HUES64 (cell line): ENCODE results near the gene MSANTD1.

Source experiments
- H3K27ac ChIP-seq: 2 replicates; pipeline ENCODE4 v1.7.0; 2013; ENCODE audit warnings: low read depth, low read length, inconsistent platforms
- H3K27me3 ChIP-seq: 2 replicates; pipeline ENCODE4 v1.6.1; 2013; ENCODE audit warnings: mild to moderate bottlenecking, low read length; ENCODE audit not compliant: insufficient read depth
- H3K36me3 ChIP-seq: 2 replicates; pipeline ENCODE4 v1.6.1; 2013; ENCODE audit warnings: mild to moderate bottlenecking, low read length; ENCODE audit not compliant: insufficient read depth
- H3K4me1 ChIP-seq: 2 replicates; pipeline ENCODE4 v1.6.1; 2013; ENCODE audit warnings: mild to moderate bottlenecking, low read length, moderate library complexity; ENCODE audit not compliant: insufficient read depth
- H3K4me3 ChIP-seq: 2 replicates; pipeline ENCODE4 v1.5.1; 2013; ENCODE audit warnings: mild to moderate bottlenecking, low read length, moderate library complexity
- H3K9ac ChIP-seq: 2 replicates; pipeline ENCODE4 v1.6.1; 2013; ENCODE audit warnings: mild to moderate bottlenecking, low read depth, low read length
- H3K9me3 ChIP-seq: 2 replicates; pipeline ENCODE4 v1.6.1; 2013; ENCODE audit warnings: low read depth, low read length; ENCODE audit not compliant: insufficient read depth
- WGBS: fragments of 150-250, 120-280 bp; methylation state at CpG from one replicate; pipeline ENCODE4 v1.1.7; 2013; ENCODE audit warnings: missing lambda C conversion rate; 5-methylcytosine and 5-hydroxymethylcytosine counted together

Gene MSANTD1

DNA sequence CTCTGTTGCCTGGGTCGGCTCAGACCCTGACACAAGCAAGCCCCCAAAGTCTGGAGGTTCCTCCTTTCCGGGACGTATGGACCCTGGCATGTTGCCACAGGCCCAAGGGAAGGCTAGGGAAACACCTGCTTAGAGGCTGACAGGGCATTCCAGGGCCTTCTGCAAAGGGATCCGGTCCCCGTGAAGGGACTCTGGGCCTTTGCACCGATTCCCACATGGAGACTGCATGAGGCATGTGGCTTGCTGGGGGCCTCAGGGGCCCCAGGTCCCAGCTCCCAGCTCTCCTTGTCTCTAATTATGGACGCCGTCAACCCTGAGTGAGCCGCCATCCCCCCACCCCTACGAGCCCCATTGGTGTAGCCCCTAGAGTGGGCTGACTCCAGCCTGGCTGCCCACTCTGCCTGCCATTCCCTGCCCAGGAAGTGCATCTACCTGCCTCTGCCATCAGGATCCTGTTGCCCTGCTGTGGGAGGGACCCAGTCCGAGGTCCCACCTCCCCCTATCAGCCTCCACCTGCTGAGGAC lies 39.7 kb downstream of the MSANTD1 start:
- H3K36me3 ChIP-seq, result no peaks in the 10 kb centered on the region
- whole genome bisulfite sequencing, result 91% methylated on average over 11 of the region's 11 CpGs
- no peak overlapping the region for H3K9ac ChIP-seq

DNA sequence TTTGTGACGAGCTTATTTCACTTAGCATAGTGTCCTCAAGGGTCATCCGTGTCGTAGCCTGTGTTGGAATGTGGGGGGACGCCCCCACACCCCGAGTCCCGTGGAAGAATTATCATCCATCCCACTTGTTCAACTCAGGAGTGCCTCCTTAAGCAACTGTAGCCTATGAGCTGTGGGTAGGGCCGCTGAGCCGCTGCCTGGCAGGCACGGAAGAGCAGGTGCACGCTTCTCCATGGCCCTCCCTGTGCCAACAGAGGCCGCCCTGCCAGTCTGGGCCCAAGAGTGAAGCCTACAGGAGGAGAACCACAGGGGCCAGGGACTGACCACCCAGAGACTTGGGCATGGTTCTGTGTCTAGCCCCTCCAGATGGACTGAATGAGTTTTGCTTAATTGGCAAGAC lies 41.5 kb downstream of the MSANTD1 start:
- Histone ChIP-seq H3K27me3 (peaks cover 18% of the 10 kb centered on the region), H3K9ac (no peak overlapping the region), H3K27ac (no peak overlapping the region), H3K36me3 (no peaks in the 10 kb centered on the region), H3K9me3 (no peaks in the 10 kb centered on the region), H3K4me1 (peaks cover 4% of the 10 kb centered on the region; the same call in 1 of the 2 replicates), H3K4me3 (no peak overlapping the region)
- whole genome bisulfite sequencing, result 92% methylated on average over 11 of the region's 11 CpGs

More for the DNA sequence above, 39.7 kb downstream of the MSANTD1 start:
- Histone ChIP-seq H3K4me1 (peaks cover 4% of the 10 kb centered on the region; the same call in 1 of the 2 replicates), H3K27ac (no peak overlapping the region), H3K9me3 (no peaks in the 10 kb centered on the region), H3K4me3 (no peak overlapping the region), H3K27me3 (peaks cover 18% of the 10 kb centered on the region)

DNA sequence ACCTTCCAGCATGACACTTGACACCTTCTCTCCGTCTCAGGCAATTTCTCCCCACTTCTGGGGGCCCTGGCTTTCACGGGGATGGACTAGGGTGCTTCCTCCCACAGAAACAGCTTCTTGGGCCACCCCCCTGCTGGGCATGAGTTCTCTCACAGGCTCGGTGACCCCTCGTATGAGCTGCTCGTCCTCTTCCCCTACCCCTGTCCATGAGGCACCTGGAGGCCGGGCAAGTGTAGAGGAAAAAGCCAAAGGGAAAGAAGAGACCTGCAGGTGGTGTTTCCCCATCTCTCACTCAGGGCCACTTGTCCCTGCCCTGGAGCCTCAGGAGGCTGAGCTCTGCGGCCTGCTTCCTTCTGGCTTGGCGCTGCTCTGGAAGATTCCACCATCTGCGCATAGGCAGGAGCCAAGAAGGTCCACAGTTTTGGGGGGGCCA lies 41.9 kb downstream of the MSANTD1 start:
- WGBS, result 90% methylated on average over 9 of the region's 9 CpGs

DNA sequence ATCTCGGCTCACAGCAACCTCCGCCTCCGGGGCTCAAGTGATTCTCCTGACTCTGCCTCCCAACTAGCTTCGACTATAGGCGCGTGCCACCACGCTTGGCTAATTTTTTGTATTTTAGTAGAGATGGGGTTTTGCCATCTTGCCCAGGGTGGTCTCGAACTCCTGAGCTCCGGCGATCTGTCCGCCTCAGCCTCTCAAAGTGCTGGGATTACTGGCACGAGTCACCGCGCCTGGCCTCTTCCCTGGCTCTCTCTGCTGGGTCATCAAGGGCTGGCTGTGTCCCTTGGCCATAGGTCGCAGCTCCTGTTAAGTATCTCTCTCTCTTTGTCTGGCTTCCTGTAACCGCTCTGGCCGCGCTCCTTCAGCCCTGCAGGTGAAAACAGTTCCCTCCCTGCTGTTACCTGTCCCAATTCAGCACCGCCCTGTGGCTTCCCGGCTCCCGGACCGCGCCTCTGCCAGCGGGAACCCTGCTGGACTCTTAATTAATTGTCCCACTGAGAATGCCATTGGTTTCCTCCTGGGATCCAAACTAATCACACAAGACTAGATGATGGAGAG lies 42.5 kb downstream of the MSANTD1 start:
- no peak overlapping the region for H3K27ac ChIP-seq
- H3K9me3 ChIP-seq, result no peaks in the 10 kb centered on the region
- peaks cover 18% of the 10 kb centered on the region for H3K27me3 ChIP-seq
- H3K9ac ChIP-seq, result no peak overlapping the region
- H3K36me3 ChIP-seq, result no peaks in the 10 kb centered on the region
- 40% methylated on average over 24 of the region's 24 CpGs for WGBS
- H3K4me3 ChIP-seq, result peak overlapping the region; percentile 72
- H3K4me1 ChIP-seq, result peaks cover 4% of the 10 kb centered on the region; the same call in 1 of the 2 replicates

More for the DNA sequence above, 41.9 kb downstream of the MSANTD1 start:
- H3K9ac ChIP-seq, result no peak overlapping the region
- H3K27me3 ChIP-seq, result peaks cover 18% of the 10 kb centered on the region
- H3K4me1 ChIP-seq, result peaks cover 4% of the 10 kb centered on the region; the same call in 1 of the 2 replicates
- H3K36me3 ChIP-seq, result no peaks in the 10 kb centered on the region
- H3K27ac ChIP-seq, result no peak overlapping the region
- no peak overlapping the region for H3K4me3 ChIP-seq
- H3K9me3 ChIP-seq, result no peaks in the 10 kb centered on the region

DNA sequence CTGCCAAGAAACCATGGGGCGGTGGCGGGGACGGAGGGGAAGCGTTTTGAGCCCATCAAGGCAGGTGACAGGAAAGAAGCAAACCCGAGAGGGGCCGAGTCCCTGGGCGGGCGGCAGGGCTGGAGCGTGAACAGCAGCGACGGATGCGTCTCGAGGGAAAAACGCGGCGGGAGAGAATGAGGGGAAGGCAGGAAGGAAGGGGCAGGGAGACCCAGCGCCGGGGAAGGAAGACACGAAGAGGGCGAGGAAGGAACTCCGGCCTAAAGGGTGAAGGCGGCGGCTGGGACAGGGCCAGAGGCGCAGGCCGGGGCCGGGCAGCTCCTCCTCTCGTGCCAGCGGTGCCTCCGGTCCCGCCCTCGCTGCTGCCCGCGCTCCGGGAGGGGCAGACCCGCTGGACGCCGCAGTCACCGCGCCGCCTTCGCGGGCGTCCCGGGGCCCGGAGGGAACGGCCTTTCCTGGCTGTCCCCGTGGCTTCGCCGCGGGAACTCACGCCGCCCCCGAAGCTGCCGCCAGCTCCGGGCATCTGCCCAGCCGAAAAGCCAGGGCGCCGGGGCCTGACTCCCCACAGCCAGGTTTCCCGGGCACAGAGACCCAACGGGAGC lies 43.1 kb downstream of the MSANTD1 start:
- WGBS, result under 1% methylated on average over 60 of the region's 60 CpGs
- Histone ChIP-seq H3K27me3 (peaks cover 18% of the 10 kb centered on the region), H3K4me1 (peaks cover 8% of the 10 kb centered on the region; the same call in 1 of the 2 replicates), H3K27ac (no peak overlapping the region; the same call in 1 of the 2 replicates), H3K36me3 (no peaks in the 10 kb centered on the region), H3K9me3 (no peaks in the 10 kb centered on the region), H3K9ac (peak overlapping the region; percentile 32), H3K4me3 (peak overlapping the region; percentile 72)

DNA sequence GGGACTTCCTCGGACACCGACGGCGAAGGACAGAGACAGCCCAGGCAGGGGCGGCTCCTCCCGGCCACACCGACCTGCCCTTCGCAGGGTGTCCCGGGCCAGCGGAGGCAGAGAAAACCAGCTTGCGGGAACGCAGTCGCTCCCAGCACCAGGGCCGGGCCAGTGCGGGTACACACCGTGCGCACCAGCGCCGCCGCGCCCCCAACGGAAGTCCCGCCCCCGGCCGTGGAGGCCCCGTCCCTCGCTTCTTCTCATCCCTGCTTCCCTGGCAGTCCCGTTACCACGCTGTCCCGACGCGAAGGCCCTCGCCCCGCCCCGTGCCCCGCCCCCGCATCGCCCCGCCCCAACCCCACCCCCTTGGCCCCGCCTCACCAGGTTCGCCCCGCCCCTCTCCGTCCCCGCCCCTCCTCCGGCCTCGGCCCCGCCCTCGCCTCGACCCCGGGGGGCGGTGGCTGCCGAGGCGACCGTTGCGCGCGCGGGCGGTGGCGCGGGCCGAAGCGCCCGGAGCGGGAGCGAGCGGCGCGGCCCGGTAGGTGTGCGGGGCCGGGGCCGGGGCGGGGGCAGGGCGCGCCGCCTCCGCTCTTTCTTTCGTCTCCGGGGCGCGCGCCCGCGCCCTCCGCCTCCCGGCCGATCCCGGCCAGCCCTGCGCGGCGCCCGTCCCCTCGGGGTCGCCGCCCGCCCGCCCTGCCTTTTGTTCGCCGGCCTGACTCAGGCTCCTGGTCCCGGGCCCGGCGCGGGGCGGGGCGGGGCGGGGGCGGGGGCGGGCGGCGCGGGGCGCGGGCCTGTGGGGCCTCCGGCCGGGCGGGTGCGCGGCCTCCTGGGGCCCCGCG lies 43.8 kb downstream of the MSANTD1 start, which contains the start of gene RGS12:
Gene RGS12 (plus strand): TSS at position 451 of the 830 bp plus-strand sequence. CDS start 23,150 bp downstream, outside the sequence.
- H3K27ac ChIP-seq, result no peak within 1 kb of the TSS; the same call in 1 of the 2 replicates
- H3K9me3 ChIP-seq, result no peaks in the 10 kb centered on the region
- no peaks in the 10 kb centered on the region for H3K36me3 ChIP-seq
- H3K4me3 ChIP-seq, result peak within 1 kb of the TSS; percentile 72
- peaks cover 8% of the 10 kb centered on the region; the same call in 1 of the 2 replicates for H3K4me1 ChIP-seq
- under 1% methylated on average over 112 of the region's 121 CpGs for WGBS
- peak within 1 kb of the TSS; percentile 92 for H3K9ac ChIP-seq
- H3K27me3 ChIP-seq, result peaks cover 18% of the 10 kb centered on the region

DNA sequence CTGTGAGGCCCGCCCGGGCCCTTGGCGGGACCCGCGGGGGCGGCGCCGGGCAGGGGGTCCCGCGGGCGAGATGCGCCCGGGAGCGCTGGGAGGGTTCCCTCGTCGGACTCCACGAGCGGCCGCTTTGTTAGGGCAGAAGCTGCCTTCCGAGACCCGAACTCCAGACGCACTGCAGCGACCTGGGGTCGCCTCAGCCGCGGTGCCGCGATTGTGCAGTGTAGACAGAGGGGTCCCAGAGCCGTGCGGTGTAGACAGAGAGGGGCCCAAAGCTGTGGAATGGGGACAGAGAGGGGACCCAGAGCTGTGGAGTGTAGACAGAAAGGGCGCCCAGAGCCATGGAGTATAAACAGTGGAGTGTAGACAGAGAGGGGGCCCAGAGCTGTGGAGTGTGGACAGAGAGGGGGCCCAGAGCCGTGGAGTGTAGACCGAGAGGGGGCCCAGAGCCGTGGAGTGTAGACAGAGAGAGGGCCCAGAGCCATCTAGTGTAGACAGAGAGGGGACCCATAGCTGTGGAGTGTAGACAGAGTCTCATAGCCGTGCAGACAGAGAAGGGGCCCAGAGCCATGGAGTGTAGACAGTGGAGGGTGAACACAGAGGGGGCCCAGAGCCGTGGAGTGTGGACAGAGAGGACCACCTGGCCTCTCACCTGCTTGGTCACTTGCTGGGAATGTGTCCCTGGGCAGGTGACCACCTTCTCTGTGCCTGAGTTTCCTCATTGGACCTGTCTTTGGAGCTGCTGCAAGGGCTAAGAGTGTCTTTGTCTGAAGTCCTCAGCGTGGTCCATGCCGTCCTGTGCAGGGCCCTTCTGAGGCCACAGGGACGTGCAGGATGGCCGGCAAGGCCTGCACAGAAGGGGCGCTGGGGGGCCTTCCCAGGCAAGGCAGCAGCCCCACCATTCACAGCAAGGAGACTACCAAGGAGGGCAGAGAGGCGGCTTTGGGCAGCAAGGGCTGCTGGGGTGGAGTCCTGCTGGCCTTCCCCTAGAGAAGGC lies 44.7 kb downstream of the MSANTD1 start:
- peaks cover 18% of the 10 kb centered on the region for H3K27me3 ChIP-seq
- no peak overlapping the region; the same call in 1 of the 2 replicates for H3K27ac ChIP-seq
- H3K36me3 ChIP-seq, result no peaks in the 10 kb centered on the region
- 21% methylated on average over 42 of the region's 42 CpGs for WGBS
- H3K9ac ChIP-seq, result peak overlapping the region; percentile 92
- H3K9me3 ChIP-seq, result no peaks in the 10 kb centered on the region
- H3K4me3 ChIP-seq, result peak overlapping the region; percentile 69
- peaks cover 8% of the 10 kb centered on the region; the same call in 1 of the 2 replicates for H3K4me1 ChIP-seq

DNA sequence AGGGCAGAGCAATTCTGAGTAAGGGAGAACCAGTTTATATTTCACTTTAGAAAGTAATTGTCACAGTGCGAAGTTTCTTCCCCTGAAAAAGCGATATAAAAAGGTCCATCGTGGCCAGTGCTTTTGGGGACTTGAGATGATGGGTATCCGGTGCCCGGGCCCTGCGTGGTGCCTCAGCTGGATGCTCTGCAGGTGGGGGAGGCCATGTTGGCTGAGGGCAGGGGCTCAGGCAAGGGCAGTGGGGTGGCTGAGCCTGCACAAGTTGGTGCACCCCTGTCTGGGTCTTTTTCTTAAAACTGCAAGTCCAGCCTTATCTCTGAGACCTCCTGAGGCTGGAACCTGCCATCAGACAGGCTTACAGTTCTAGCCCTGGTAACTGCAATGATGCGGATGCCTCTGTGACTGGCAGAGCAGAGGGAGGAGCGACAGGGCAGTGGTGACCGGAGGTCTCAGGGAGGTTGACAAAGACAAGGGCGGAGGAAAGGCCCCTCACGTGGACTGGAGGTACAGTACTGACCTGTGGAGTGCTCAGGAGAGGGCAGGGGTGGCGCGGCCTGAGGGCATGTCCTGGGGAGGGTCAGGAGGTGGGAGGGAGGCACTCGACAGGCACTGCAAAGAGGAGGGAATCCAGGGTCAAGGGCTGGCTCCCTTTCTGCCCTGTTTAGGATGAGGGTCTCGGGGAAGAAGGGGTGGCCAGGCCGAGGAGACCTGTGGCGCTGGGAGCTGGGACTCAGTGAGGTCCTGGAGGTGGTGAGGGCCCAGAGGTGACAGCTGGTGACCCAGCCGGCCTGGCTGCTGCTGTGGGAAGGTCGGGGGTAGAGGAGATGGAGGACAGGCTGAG lies 45.7 kb downstream of the MSANTD1 start:
- H3K4me3 ChIP-seq, result peak overlapping the region; percentile 69; the same call in 1 of the 2 replicates
- H3K27me3 ChIP-seq, result peaks cover 18% of the 10 kb centered on the region
- H3K36me3 ChIP-seq, result no peaks in the 10 kb centered on the region
- 91% methylated on average over 19 of the region's 19 CpGs for WGBS
- peaks cover 8% of the 10 kb centered on the region; the same call in 1 of the 2 replicates for H3K4me1 ChIP-seq
- no peaks in the 10 kb centered on the region for H3K9me3 ChIP-seq
- H3K9ac ChIP-seq, result 0 out of 2 replicates have a peak overlapping the region, but pooled peaks have one; percentile 92
- H3K27ac ChIP-seq, result no peak overlapping the region

DNA sequence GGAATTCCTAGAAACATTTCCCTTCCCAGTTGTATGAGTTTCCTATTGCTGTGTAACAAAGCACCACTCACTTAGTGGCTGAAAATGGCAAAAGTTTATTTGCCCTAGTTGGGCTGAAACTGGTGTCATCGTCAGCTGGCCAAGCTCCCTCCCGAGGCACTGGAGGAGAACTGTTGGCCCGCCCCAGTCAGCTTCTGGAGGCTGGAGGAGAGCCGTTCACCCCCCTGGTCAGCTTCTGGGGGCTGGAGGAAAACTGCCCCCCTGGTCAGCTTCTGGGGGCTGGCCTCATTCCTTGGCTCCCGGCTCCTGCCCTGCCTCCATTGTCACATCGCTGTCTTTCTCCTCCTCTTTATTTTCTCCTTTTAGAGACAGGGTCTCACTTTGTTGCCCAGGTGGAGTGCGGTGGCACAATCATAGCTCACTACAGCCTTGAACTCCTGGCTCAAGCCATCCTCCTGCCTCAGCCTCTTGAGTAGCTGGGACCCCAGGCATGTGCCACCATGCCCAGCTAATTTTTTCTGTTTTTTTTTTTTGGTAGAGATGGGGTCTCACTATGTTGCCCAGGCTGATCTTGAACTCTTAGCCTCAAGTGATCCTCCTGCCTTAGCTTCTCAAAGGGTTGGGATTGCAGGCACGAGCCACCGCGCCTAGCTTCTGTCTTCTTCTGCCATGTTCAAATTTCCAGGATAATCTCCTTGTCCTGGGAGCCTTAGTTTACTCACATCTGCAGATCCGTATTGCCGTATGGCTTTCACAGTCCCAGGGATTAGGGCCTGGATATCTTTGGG lies 47.1 kb downstream of the MSANTD1 start:
- Histone ChIP-seq H3K9ac (no peak overlapping the region), H3K4me1 (peaks cover 8% of the 10 kb centered on the region; the same call in 1 of the 2 replicates), H3K27me3 (peaks cover 8% of the 10 kb centered on the region; the same call in 1 of the 2 replicates), H3K9me3 (no peaks in the 10 kb centered on the region), H3K36me3 (no peaks in the 10 kb centered on the region), H3K4me3 (no peak overlapping the region), H3K27ac (no peak overlapping the region)
- WGBS, result 88% methylated on average over 12 of the region's 12 CpGs
